ENCODE results near the gene COL23A1.

DNA sequence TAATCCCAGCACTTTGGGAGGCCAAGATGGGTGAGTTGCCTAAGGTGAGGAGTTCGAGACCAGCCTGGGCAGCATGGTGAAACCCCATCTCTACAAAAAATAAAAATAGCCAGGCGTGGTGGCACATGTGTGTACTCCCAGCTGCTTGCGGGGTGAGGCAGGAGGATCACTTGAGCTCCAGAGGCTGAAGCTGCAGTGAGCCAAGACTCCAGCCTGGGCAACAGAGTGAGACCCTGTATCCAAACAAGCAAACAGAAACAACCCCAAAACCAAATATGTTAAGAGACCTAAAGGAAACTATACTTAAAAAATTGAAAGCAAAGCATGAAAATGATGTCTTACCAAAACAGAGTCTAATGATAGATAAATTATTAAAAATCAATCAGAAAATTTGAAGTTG, 373.4 kb downstream of the COL23A1 start:
- no peak for TF ChIP-seq CTCF (IDR thresholded peaks at IDR 0.05)
- TF ChIP-seq POLR2A (IDR thresholded peaks at IDR 0.05): no peak

Measured in lower leg skin (tissue), 3 donors.